Measurements from ENCODE around the gene ZC3H8.
"Not testable (repeated sequence)": the region's sequence is repeated elsewhere in the genome, so short reads cannot be mapped to it uniquely, and the experiment has no call there.

The ZC3H8 gene

GRCh38 chr2:112254466-112255240, at the start of gene ZC3H8:
Gene ZC3H8, minus strand, starts transcription at chr2:112255042. Its CDS starts 61 bp downstream, at chr2:112254981.
- peak; percentile 90 to 91 for DNase-seq (ENCODE audit: low read depth in 2 of 2)

- no peak for DNase-seq (ENCODE audit: low read depth in 2 of 2)
Measured at GRCh38 chr2:112304298-112304941, 49.6 kb upstream of the ZC3H8 start.

GRCh38 chr2:112301973-112302372, 47.1 kb upstream of the ZC3H8 start:
- no peak for DNase-seq (ENCODE audit: low read depth in 2 of 2)

GRCh38 chr2:112301171-112301584, 46.3 kb upstream of the ZC3H8 start:
- no peak for DNase-seq (ENCODE audit: low read depth in 2 of 2)

GRCh38 chr2:112296407-112296806, 41.6 kb upstream of the ZC3H8 start:
- no peak for DNase-seq (ENCODE audit: low read depth in 2 of 2)

- DNase-seq (ENCODE audit: low read depth in 2 of 2): no peak
Measured at GRCh38 chr2:112295407-112296078, 40.7 kb upstream of the ZC3H8 start.

- DNase-seq (ENCODE audit: low read depth in 2 of 2): no peak
Measured at GRCh38 chr2:112293636-112294401, 39.0 kb upstream of the ZC3H8 start.

- no peak for DNase-seq (ENCODE audit: low read depth in 2 of 2)
Measured at GRCh38 chr2:112290648-112291047, 35.8 kb upstream of the ZC3H8 start.

GRCh38 chr2:112290088-112290487, 35.2 kb upstream of the ZC3H8 start:
- DNase-seq (ENCODE audit: low read depth in 2 of 2): no peak

- not testable (repeated sequence) for DNase-seq (ENCODE audit: low read depth in 2 of 2)
Measured at GRCh38 chr2:112283535-112283934, 28.7 kb upstream of the ZC3H8 start.

GRCh38 chr2:112282066-112282465, 27.2 kb upstream of the ZC3H8 start:
- DNase-seq (ENCODE audit: low read depth in 2 of 2): not testable (repeated sequence)

GRCh38 chr2:112277596-112278220, 22.9 kb upstream of the ZC3H8 start:
- DNase-seq (ENCODE audit: low read depth in 2 of 2): no peak

- no peak for DNase-seq (ENCODE audit: low read depth in 2 of 2)
Measured at GRCh38 chr2:112276954-112277353, 22.1 kb upstream of the ZC3H8 start.

- DNase-seq (ENCODE audit: low read depth in 2 of 2): peak; percentile 63 to 72
Measured at GRCh38 chr2:112275887-112276773, 21.3 kb upstream of the ZC3H8 start.

- peak; percentile 98 to 99 for DNase-seq (ENCODE audit: low read depth in 2 of 2)
Measured at GRCh38 chr2:112275311-112275886, 20.6 kb upstream of the ZC3H8 start, which contains the start of gene ZC3H6. Gene ZC3H6, plus strand, starts transcription at chr2:112275597. Its CDS starts 398 bp downstream, at chr2:112275995.

- DNase-seq (ENCODE audit: low read depth in 2 of 2): no peak
Measured at GRCh38 chr2:112273349-112273748, 18.5 kb upstream of the ZC3H8 start.

GRCh38 chr2:112272669-112273068, 17.8 kb upstream of the ZC3H8 start:
- DNase-seq (ENCODE audit: low read depth in 2 of 2): no peak

- no peak for DNase-seq (ENCODE audit: low read depth in 2 of 2)
Measured at GRCh38 chr2:112268547-112268946, 13.7 kb upstream of the ZC3H8 start.

GRCh38 chr2:112262876-112263275, 8.0 kb upstream of the ZC3H8 start:
- no peak for DNase-seq (ENCODE audit: low read depth in 2 of 2)

GRCh38 chr2:112260295-112260625, 5.4 kb upstream of the ZC3H8 start:
- no peak for DNase-seq (ENCODE audit: low read depth in 2 of 2)

Measured in activated CD8-positive, alpha-beta memory T cell treated with anti-CD3 and anti-CD28 coated beads for 4 hours (primary cell).